Tracheal epithelial cell (primary cell): ENCODE results near the gene PLXND1. TPM values are rescaled to one million over a fixed set of nuclear protein-coding genes. Genes with fewer than 3 reads are reported as not detected.

ENCODE experiments used
- total RNA-seq: library from RNA; depleted of rRNA; stranded (reverse); fragments of >200 nt; gene quantifications from 2 replicates; pipeline ENCODE4 v1.2.1, GENCODE V29; 2014

The PLXND1 gene, protein sequence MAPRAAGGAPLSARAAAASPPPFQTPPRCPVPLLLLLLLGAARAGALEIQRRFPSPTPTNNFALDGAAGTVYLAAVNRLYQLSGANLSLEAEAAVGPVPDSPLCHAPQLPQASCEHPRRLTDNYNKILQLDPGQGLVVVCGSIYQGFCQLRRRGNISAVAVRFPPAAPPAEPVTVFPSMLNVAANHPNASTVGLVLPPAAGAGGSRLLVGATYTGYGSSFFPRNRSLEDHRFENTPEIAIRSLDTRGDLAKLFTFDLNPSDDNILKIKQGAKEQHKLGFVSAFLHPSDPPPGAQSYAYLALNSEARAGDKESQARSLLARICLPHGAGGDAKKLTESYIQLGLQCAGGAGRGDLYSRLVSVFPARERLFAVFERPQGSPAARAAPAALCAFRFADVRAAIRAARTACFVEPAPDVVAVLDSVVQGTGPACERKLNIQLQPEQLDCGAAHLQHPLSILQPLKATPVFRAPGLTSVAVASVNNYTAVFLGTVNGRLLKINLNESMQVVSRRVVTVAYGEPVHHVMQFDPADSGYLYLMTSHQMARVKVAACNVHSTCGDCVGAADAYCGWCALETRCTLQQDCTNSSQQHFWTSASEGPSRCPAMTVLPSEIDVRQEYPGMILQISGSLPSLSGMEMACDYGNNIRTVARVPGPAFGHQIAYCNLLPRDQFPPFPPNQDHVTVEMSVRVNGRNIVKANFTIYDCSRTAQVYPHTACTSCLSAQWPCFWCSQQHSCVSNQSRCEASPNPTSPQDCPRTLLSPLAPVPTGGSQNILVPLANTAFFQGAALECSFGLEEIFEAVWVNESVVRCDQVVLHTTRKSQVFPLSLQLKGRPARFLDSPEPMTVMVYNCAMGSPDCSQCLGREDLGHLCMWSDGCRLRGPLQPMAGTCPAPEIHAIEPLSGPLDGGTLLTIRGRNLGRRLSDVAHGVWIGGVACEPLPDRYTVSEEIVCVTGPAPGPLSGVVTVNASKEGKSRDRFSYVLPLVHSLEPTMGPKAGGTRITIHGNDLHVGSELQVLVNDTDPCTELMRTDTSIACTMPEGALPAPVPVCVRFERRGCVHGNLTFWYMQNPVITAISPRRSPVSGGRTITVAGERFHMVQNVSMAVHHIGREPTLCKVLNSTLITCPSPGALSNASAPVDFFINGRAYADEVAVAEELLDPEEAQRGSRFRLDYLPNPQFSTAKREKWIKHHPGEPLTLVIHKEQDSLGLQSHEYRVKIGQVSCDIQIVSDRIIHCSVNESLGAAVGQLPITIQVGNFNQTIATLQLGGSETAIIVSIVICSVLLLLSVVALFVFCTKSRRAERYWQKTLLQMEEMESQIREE (N-terminal part only)
- total RNA-seq = 3.1 and 5.5 TPM in 2 replicates

DNA sequence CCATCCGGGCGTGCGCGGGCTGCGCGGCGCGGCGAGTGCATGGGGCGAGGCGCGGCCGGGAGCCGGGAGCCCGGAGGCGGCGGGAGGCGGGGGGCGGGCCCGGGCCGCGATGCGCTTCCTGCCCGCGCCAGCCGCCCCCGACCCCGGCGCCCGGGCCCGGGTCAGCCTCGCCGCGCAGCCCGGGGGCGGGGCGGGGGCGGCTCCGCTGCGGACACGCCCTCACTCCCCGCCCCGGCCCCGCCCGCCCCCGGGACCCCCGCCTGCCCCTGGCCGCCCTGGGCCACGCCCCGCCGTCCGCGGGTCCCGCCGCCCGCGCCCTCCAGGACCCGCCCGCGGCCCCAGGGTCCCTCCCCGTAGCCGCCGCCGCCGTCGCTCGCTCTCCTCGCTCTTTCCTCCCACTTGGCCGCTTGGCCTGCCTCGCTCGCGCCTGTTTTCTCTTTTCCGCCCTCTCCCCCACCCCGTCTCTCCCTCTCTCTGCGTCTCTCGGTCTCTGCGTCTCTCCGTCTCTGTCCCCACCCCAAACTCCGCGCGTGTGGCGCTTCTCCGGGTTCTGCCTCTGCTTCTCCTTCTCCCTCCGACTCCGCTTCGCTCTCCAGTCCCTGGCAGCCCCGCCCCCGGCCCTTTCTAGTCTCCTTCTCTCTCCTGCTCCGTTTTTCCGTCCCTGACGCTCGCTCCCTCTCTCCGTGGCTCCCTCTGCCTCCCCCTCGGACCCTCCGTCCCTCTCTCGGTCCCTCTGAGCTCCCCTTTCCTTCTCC lies at the start of gene PLXND1:
Gene PLXND1, minus strand, starts transcription at position 41 of the 755 bp plus-strand sequence. Its CDS starts 37 bp downstream, at position 4.

DNA sequence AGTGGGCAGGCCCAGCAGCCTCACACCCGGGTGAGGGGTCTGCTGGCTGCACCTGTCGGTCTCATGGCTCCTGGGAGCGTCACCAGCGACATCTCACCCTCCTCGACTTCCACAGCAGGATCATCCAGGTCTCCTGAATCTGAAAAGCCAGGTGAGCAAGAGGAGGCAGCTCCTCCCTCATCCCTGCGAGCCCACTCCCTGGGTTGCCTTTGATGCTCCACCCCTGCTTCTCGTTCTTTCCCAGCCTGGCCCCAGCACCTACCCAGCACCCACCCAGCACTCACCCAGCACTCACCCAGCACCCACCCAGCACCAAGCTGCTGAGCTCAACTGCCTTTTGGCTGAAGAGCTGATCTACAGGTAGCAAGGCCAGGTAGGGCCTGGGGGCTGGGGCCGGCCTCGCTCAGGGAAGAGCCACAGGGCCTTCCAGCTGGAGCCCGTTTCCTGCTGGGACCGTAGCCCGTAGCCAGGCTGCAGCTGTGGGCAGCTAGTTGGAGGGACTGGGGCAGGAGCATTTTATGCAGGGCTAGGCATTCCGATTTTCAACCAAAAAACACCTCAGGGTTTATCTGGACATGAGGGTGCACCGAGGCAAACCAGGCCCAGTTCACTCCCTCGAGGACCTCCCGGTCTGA lies 63.2 kb downstream of the PLXND1 start, which contains the start of gene H1-8:
Gene H1-8, plus strand, starts transcription at position 20 of the 635 bp plus-strand sequence. Its CDS starts 44 bp downstream, at position 64.

GRCh38 chr3:129528589-129529100 lies 77.8 kb downstream of the PLXND1 start, which contains the start of gene RHO:
TSS of gene RHO (plus strand) at chr3:129528639. CDS start at chr3:129528734, 95 bp downstream.

Other genes with a start within 250 kb of the PLXND1 start
- gene EFCAB12, start 178.0 kb downstream of the PLXND1 start, total RNA-seq = under 0.01 TPM in 1 of 2 replicates, not detected in the other
- 11.1 and 12.6 TPM in 2 replicates for gene MBD4, start 166.7 kb downstream of the PLXND1 start, total RNA-seq
- gene IFT122, start 166.5 kb downstream of the PLXND1 start, total RNA-seq = 6.2 and 10.8 TPM in 2 replicates
- not detected in 2 replicates for gene RHO, start 78.0 kb downstream of the PLXND1 start, total RNA-seq
- gene H1-8, start 63.5 kb downstream of the PLXND1 start, total RNA-seq = not detected in 2 replicates